Measurements from ENCODE around the gene SLC25A44.
"Not testable (repeated sequence)": the region's sequence is repeated elsewhere in the genome, so short reads cannot be mapped to it uniquely, and the experiment has no call there.

Gene SLC25A44

DNA sequence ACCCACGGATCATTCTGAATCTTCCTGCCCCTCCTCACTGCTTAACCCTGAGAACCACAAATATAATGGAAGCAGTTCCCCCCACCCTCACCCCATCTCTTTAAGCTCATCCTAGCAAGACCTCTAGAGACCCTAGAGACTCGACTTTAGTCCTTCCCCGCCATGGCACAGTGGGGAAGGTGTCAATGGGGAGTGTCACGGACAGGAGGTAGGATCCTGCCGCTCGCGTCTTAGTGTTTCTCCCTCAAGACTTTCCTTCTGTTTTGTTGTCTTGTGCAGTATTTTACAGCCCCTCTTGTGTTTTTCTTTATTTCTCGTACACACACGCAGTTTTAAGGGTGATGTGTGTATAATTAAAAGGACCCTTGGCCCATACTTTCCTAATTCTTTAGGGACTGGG, 18.2 kb downstream of the SLC25A44 start:
- no peak for DNase-seq

- DNase-seq: peak; percentile 90 to 99 (median 96)
Observed at GRCh38 chr1:156212833-156213643, 19.1 kb downstream of the SLC25A44 start, which contains the start of gene PMF1. Gene PMF1, plus strand, starts transcription at chr1:156213007. Its CDS starts 9 bp downstream, at chr1:156213016.

- no peak for DNase-seq
Observed at GRCh38 chr1:156213644-156213966, 19.7 kb downstream of the SLC25A44 start.

DNA sequence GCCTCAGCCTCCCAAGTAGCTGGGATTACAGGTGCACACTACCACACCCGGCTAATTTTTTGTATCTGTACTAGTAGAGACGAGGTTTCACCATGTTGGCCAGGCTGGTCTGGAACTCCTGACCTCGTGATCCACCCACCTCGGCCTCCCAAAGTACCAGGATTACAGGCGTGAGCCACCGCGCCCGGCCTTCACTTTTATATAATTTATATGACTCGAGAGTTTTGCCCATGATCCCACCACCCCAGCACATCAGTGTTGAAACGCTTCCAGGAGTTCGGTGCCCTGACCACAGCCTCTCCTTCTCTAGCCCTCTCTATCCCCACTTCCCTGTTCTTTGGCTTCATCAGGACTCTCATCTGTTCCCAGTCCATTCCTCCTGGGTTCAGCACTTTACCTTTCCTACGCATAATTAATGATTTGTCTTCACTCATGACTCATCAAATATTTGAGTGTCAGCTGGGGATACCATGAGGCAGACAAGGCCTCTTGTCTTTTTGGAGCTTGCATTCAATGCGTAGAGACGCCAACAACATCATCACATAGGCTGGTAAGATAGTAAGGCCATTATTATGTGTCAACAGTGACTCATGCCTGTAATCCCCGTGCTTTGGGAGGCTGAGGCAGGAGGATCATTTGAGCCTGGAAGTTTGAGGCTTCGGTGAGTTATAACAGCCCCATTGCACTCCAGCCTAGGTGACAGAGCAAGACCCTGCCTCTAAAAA, 20.3 kb downstream of the SLC25A44 start:
- no peak for DNase-seq

DNA sequence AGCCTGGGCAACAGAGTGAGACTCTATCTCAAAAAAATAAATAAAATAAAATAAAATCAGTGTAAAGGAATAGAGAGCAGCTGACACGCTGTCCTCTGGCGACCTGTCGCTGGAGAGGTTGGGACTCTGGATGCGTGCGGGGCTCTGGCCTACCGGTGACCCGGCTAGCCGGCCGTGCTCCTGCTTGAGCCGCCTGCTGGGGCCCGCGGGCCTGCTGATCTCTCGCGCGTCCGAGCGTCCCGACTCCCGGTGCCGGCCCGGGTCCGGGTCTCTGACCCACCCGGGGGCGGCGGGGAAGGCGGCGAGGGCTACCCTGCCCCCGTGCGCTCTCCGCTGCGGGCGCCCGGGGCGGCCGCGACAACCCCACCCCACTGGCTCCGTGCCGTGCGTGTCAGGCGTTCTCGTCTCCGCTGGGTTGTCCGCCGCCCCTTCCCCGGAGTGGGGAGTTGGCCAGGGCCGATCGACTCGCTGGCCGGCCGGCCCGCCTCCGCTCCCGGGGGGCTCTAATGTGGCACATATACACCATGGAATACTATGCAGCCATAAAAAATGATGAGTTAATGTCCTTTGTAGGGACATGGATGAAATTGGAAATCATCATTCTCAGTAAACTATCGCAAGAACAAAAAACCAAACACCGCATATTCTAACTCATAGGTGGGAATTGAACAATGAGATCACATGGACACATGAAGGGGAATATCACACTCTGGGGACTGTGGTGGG, 22.6 kb downstream of the SLC25A44 start:
- DNase-seq: not testable (repeated sequence)

DNA sequence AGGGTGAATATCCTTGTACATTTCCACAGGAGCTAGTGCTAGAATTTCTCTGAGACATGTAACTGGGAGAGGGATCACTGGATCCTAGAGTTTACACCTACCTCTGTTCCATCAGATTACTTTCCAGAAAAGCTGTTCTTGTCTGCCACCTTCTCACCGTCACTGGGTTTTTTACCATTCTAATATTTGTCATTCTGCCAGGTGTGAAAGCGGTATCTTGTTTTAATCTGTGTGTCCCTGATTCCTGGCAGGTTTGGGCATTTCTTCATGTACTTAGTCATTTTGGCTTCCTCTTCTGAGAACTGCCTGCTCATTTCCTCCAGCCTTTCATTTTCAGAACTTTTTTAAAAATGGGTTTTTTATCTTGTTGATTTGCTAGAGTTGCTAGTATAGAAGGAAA, 24.0 kb downstream of the SLC25A44 start:
- DNase-seq: peak in 2 of 6 experiments; percentile 21 to 31

DNA sequence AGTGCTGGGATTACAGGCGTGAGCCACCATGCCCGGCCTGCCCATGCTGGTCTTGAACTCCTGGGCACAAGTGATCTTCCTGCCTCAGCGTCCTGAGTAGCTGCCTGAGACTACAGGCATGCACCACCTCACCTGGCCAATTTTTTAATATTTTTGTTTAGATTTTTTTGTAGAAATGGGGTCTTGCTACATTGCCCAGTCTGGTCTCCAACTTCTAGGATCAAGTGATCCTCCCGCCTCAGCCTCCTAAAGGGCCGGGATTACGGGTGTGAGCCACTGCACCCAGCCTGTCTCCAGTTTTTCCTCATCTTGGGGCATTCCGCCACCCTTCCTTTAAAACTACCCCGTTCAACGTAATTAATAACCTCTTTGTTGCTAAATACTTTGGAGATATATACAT, 26.3 kb downstream of the SLC25A44 start:
- no peak for DNase-seq

DNA sequence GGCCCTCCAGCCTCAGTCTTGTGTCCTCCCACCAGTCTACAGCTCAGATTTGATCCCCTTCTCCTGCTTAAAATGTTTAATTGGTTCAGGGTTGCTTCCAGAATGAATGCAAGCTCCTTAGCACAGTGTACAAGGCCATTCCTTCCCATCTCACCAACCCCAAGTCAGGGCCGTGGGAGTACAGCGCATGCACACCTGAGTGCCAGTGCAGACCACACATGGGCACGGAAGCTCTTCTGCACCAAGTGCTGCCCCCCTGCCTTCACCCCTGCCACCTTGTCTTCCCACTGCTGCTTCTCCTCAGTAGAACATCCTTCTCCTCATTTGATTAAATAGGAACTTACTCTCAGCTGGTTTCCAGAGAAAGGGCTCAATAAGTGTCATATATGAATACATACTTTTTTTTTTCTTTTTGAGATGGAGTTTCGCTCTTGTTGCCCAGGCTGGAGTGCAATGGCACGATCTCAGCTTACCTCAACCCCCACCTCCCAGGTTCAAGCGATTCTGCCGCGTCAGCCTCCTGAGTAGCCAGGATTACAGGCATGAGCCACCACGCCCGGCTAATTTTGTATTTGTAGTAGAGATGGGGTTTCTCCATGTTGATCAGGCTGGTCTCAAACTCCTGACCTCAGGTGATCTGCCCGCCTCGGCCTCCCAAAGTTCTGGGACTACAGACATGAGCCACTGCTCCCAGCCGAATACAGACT, 28.2 kb downstream of the SLC25A44 start:
- no peak for DNase-seq

GRCh38 chr1:156225677-156226014, 31.7 kb downstream of the SLC25A44 start:
- DNase-seq: no peak

DNA sequence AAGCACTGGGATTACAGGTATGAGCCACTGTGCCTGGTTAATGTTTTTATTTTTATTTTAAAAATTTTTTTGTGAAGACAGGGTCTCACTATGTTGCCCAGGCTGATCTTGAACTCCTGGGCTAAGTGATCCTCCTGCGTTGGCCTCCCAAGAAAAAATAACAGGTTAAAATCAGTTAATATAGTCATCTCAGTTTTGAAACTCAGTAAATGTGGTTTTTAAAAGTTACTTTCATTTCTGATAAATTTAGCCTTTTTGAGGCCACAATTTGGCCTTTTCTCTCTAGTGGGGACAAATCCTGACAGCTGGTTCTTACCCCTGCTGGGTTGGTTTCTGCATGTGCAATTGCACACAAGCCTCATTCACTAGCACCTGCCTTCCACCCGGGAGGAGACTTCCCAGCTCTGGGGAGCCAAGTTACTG, 32.2 kb downstream of the SLC25A44 start:
- DNase-seq: no peak

DNA sequence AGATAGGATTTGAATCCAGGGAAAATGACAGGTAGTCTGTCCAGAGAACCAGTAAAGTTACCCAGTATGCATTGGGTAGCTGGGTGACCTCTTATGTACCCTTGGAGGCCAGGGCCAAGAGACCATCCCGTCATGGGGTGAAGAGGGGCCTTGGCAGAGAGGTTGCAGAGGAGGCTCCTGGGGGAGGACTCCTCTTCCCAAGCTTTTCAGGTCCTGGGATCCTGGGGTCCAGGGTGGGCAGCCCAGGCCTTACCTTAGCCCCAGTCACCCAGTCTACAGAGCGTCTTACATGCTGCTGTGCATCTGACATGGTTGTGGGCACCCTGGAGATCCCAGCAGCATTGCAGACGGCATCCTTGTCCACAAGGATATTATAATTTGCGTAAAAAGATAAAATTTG, 32.9 kb downstream of the SLC25A44 start:
- no peak for DNase-seq

DNA sequence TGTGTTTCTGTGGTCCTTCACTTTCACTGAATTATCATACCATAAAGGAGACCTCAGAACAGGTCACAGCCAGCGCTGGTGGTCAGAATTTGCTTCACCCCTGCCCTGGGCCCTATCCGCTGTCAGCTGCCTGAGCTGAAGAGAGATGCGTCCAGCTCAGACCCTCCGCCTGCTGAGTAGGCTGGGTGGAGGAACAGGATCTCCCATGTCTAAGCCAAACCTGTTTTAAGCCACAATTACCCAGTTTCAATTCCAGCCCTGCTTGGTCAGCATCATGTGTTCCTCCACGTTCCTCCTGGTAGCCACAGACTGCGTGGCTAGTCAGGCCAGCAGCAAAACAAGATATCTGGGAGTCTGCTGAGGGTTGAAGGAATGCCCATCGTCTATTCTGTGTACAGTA, 34.6 kb downstream of the SLC25A44 start:
- no peak for DNase-seq

DNA sequence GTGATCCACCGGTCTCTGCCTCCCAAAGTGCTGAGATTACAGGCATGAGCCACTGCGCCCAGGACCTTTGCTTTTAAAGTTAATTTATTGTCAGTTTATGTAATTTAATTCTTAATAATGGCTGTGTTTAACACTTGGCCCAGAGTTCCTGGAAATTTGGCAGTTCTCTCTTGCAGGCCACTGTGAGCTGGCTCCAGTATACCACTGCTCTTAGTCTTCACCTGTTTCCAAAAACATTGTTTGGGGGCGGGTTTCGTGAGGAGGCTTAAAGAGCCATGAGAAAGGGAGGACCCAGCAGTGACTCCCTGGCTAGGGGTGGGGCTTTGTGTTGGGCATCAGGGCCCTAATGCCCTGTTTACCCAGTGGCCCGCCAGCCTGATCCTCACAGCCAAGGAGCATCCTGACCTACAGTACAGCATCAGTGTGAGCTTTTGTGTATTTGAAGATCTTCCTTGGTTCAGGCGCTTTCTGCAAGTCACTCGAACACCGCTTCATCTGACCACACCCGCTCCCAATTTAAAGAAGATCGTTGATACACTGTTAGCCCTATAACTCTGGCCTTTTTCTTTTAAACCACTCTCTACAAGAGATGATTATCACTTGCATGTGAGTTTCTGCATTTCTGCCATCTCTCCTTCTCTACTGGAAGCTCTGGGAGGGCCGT, 36.0 kb downstream of the SLC25A44 start:
- no peak for DNase-seq

- DNase-seq: no peak
Observed at GRCh38 chr1:156230473-156230837, 36.6 kb downstream of the SLC25A44 start.

DNA sequence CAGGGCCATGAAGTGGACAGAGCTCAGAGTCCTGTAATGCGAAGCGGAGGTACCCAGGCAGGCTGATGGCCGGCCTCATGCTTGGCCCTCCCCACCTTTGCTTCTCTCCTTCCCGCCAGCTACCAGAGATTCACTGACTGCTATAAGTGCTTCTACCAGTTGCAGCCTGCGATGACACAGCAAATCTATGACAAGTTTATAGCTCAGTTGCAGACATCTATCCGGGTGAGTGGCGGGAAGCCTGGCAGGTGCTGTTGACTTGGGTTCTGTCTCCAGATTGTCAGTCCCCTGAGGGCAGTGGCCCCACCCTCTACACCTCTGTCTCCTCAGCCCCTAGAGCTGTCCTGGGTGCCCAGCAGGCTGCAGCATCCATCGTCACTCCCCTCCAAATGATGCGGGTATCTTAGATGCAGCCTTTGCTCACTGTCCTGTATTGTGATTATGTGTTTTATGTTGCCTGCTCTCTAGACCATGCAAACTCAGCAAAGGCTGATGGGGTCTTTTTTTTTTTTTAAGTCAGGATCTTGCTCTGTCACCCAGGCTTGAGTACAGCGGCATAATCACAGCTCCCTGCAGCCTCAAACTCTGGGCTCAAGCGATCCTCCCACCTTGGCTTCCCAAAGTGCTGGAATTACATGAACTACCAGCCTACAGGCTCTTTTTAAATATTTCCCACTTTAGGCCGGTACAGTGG, 38.4 kb downstream of the SLC25A44 start:
- DNase-seq: no peak

DNA sequence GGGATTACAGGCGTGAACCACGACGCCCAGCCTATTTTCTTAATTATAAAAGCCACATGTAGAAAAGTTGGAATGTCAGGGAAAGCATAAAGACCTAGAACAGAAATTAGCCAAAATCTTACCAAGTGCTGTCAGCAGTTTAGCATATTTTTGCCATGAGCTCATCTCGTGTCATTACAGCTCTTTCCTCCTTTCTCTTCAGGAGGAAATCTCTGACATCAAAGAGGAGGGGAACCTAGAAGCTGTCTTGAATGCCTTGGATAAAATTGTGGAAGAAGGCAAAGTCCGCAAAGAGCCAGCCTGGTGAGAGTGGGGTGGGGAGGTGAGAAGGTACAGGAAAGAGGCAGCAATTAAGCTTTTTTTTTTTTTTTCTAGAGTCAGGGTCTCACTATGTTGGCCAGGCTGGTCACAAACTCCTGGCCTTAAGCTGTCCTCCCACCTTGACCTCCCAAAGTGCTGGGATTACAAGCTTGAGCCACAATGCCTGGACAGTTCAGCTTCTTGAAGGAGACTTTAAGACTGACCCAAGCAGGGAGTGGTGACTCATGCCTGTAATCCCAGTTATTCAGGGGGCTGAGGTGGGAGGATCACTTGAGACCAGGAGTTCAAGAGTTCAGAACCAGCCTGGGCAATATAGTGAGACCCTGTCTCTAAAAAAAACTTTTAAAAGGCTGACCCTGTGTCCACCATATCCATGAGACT, 39.7 kb downstream of the SLC25A44 start:
- DNase-seq: no peak

DNA sequence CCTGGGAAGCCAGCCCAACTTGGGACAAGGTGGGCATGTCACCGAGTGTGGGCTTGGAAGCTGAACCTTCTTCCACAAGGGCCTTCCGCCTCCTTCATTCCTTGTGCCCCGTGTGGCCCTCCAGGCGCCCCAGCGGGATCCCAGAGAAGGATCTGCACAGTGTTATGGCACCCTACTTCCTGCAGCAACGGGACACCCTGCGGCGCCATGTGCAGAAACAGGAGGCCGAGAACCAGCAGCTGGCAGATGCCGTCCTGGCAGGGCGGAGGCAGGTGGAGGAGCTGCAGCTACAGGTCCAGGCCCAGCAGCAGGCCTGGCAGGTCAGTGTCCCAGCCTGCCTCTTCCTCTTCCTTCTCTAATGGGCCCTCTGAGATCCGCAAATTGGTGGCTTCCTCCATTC, 42.3 kb downstream of the SLC25A44 start:
- DNase-seq: no peak

DNA sequence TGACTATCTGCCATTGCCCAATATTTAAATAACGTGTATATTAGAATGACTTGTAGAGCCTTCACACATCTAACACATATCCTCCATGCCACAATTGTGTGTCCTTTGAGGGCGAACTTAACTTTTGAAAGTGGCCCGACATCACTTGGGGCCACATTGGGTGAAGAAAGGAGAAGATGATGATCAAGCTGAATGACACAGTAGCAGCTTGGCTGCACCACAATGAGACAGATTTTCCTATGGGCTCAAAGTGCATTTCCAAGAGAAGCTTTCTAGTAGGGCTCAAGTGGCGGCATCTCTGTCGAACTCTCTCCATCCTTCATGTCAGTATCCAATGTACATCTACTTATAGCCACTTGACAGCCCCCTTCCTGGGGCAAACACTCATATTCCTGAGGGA, 44.3 kb downstream of the SLC25A44 start:
- no peak for DNase-seq

GRCh38 chr1:156241311-156241811, 47.5 kb downstream of the SLC25A44 start:
- DNase-seq: no peak

GRCh38 chr1:156241926-156242325, 48.0 kb downstream of the SLC25A44 start, which contains the start of gene BGLAP:
Gene BGLAP, plus strand, starts transcription at chr1:156242184. Its CDS starts 48 bp downstream, at chr1:156242232.
- DNase-seq: no peak

- DNase-seq: no peak
Observed at GRCh38 chr1:156242738-156243137, 48.8 kb downstream of the SLC25A44 start.

All from stimulated activated naive CD4-positive, alpha-beta T cell (primary cell).